Activated CD8-positive, alpha-beta memory T cell treated with anti-CD3 and anti-CD28 coated beads for 36 hours (primary cell): ENCODE results near the gene PCDH10. TPM values are rescaled to one million over a fixed set of nuclear protein-coding genes. Genes with fewer than 3 reads are reported as not detected.

Source experiments
- CTCF ChIA-PET: fragments of 350-600 bp; sonication (Branson Sonifier 250); formaldehyde crosslinking; loops from one replicate; lab custom pipeline; 2021; ENCODE audit warnings: antibody characterized with exemption; lab: Charles Lee
- POLR2A ChIA-PET: fragments of 350-600 bp; sonication (Branson Sonifier 250); formaldehyde crosslinking; loops from one replicate; lab custom pipeline; 2021; ENCODE audit warnings: antibody characterized with exemption; lab: Charles Lee
- total RNA-seq, 2 experiments: library from RNA; stranded (reverse); gene quantifications; one replicate each; pipeline ENCODE4 v1.2.3, GENCODE V29; 2021

Gene PCDH10, protein sequence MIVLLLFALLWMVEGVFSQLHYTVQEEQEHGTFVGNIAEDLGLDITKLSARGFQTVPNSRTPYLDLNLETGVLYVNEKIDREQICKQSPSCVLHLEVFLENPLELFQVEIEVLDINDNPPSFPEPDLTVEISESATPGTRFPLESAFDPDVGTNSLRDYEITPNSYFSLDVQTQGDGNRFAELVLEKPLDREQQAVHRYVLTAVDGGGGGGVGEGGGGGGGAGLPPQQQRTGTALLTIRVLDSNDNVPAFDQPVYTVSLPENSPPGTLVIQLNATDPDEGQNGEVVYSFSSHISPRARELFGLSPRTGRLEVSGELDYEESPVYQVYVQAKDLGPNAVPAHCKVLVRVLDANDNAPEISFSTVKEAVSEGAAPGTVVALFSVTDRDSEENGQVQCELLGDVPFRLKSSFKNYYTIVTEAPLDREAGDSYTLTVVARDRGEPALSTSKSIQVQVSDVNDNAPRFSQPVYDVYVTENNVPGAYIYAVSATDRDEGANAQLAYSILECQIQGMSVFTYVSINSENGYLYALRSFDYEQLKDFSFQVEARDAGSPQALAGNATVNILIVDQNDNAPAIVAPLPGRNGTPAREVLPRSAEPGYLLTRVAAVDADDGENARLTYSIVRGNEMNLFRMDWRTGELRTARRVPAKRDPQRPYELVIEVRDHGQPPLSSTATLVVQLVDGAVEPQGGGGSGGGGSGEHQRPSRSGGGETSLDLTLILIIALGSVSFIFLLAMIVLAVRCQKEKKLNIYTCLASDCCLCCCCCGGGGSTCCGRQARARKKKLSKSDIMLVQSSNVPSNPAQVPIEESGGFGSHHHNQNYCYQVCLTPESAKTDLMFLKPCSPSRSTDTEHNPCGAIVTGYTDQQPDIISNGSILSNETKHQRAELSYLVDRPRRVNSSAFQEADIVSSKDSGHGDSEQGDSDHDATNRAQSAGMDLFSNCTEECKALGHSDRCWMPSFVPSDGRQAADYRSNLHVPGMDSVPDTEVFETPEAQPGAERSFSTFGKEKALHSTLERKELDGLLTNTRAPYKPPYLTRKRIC
- not detected for total RNA-seq

DNA sequence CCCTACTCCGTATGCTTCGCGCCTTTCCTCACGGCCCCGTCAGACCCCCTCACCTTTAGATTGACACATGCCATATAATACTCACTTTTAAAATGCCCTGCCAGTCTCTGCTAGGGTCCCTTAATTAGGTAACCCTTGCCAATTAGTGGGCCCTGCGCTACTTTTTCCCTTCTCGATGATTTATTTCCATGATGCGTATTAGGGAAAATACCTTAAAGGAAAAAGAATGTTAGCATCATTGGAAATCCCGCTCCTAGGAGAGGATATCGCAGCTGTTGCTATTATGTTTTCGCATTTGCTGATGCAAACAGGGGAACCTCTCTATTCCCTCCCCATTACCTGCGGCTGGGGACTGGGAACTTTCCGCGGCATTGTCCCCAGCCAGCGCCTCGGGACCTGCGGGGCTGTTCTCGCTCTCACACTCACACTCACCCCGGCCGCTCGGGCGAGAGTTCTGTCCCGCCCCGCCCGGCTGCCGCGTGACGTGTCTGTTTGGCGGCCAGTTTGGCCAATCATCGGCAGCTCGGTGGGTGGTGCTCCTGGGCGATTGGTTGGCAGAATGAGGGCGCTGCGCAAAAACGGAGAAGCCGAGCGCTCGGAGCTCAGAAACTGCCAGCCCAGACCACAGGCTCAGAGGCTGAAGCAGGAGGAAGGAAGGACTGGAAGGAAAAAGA, at the start of gene PCDH10:
TSS of gene PCDH10 (plus strand) at position 605 of the 674 bp plus-strand sequence. CDS start 847 bp downstream, outside the sequence.
- CTCF ChIA-PET = no interaction called here
- POLR2A ChIA-PET = no interaction called here

DNA sequence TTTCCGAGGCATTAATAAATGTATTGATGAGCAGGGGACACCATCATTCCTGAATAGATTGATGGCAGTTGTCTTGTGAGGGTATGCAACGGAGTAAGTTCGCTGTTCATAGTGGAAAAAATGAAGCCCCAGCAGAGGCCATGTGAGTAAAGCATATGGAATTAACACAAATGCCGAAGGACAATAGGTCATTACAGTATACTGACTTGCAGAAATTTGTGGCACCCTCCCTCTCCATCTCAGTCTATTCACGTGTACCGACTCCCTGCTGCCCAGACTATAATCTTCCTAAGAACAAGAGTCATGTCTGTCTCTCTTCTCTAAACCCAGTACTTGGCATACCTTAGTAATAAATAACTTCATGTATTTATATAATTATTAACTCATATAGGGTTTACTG, 47.1 kb upstream of the PCDH10 start:
- CTCF ChIA-PET = no interaction called here
- POLR2A ChIA-PET = no interaction called here

DNA sequence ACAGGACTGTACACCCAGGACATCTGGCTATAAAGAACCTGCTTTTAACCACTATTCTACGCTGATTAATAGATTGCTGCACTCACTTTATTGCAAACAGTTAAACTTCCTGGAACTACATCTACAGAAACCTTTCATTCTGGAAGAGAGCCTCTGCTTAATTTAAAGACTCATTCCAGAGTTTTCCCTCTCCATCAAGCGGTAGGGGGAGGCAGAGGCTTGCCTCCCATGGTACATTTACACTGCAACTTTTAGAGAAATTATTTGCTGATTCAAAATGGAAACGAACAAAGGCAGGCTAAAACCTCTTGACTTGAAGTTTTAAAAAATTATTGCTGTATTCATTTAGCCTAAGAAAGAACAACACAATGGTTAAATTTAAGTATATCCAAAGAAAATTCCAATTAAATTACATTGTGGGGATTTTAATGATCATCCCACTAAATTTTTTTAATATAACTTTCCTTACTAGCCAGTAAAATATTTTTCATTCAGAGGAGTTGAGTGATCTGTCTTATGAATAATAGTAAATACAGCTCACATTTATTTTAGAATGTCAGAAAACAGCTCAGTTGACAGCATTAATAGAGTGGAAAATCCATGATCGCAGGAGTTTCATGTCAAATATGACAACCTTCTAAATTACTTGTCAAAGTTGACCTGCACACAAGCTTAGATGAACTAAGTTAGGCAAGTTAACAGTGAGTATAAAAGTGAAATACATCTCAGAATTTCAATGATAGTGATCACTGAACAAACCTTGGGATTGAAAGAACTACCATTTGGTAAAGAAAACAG, 46.3 kb upstream of the PCDH10 start:
- ChIA-PET CTCF (no interaction called here), POLR2A (no interaction called here)

DNA sequence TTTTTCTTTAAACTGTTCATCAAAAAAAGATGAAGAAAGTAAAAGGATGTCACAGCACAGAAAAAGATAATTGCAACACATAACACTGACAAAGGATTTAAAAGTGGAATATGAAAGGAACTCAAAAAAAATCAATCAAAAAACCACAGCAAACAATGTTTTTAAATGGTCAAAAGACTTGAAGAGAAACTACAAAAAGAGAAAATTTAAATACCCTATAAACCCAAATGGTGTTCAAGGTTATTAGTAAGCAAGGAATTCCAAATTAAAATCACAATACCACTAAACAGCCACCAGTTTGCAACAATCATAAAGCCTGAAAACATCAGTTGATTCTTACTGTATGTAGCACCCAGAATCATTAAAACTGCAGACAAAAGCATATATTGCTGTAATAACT, 36.5 kb upstream of the PCDH10 start:
- POLR2A ChIA-PET = no interaction called here
- CTCF ChIA-PET = no interaction called here

DNA sequence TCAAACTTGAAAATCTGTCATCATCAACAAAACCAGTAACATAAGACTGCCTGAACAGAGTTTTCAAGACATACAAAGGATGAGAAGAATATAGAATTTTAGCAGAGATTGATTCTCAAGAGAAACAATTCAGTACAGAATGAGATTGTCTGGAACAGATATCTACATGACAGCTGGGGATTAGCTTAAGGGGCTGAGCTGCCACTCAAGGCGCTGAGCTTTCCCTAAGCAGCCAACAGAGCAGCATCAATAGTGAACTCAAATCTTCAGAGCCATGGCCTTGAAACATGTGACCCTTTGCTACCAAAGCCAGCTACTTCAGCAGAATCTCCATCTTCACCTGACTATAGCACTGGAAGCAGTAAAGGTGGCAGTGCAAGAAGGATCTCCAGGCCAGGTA, 24.3 kb upstream of the PCDH10 start:
- ChIA-PET POLR2A (no interaction called here), CTCF (no interaction called here)

DNA sequence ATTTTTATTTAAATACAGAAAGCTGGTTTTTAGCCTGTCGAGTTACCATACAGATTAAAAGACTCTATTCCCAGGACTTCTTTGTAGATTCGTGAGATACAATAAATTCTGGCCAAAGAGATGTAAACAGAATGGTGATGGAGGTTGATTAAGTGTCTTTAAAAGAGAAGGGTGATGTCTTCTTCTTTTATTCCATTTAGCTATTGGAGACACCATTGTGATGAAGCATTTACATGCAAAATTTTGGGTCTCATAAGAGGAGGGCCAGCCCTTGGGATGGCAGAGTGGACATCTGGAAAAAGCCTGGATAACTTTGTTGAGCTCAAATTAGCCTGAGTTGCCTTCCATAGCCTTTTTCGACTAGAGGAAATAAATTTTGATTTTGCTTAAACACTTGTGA, 21.6 kb upstream of the PCDH10 start:
- CTCF ChIA-PET = no interaction called here

DNA sequence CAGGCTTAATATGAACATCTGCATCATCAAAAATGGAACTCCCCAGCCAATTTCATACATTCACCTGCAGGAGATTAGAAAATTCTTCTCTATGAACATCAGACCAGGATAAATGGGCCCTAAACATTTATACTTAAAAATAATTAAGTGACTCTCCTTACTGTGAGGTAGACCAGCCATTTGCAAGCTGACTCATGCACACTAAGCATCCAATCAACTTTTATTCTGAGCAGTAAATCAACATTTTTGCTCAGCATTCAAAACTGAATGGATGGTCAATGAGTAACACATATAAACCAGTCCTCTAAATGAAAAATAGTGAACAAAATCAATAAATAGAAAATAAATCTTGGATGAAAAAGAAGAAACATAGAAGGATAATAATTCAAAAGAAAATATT, 19.9 kb upstream of the PCDH10 start:
- ChIA-PET POLR2A (no interaction called here), CTCF (no interaction called here)

More for the DNA sequence above, 21.6 kb upstream of the PCDH10 start:
- POLR2A ChIA-PET = no interaction called here

DNA sequence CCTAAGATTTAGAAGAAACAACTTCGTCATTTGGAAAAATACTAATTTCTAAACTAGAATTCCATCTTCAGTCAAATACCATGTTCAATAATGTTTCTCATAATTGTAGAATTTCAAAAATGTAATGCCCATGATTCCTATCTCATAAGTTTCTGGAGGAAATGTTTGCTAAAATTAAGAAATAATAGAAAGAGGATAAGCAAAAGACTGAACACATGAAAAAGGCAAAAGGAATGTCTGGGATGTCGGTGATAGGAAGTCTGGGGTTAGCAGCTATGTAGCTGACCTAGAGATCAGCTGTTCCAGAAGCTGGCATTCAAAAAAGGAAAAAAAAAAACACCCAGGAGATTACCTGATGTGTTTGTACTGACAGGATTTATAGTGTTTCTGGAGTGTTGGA, 18.9 kb upstream of the PCDH10 start:
- POLR2A ChIA-PET = no interaction called here
- CTCF ChIA-PET = no interaction called here

DNA sequence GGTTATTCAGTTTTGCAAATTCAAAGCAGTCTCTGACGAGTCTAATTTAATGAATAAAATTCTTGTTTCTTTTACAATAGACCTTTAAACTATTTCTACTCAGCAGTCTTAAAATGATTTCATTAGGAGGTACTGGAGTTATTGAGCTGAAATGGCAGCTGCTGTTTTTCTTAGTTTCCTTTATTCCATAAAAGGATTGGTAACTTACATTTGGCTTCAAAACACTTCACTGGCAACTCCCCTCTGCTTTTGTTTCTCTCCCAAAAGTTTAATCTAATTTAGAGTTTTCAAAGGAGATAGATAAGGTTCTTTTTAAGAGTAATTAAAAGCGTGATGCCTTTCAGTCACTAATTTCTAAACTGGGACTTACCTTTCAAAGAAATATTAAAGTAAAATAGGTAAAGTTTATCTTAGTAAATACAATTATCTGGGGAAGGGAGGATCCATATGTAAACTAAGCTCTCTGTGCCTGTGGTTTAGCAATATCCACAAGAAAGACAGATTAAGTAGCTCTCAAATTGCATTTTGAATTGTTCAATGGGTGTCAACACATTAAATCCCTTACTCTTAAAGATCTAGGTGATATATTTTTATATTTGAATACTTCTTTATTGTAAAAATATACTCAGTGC, 17.1 kb upstream of the PCDH10 start:
- ChIA-PET CTCF (no interaction called here), POLR2A (no interaction called here)

DNA sequence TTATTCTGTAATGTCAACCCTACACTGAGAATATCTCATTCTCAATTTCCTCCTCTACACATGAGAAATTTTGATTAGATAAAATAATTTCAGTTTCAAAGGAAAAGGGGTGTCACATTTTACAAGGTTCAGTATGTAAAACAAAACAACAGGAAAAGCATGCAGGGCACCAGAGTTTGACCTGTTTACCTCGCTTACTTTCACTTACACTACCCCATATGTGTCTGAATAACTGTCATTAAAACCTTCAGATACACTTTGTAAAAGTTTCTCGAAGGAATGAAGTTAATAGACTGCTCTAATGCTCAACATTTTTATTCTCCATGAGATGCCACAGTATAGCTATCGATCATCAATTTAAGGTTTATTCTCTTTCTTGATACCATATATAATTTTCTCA, 12.3 kb upstream of the PCDH10 start:
- POLR2A ChIA-PET = no interaction called here
- CTCF ChIA-PET = no interaction called here

DNA sequence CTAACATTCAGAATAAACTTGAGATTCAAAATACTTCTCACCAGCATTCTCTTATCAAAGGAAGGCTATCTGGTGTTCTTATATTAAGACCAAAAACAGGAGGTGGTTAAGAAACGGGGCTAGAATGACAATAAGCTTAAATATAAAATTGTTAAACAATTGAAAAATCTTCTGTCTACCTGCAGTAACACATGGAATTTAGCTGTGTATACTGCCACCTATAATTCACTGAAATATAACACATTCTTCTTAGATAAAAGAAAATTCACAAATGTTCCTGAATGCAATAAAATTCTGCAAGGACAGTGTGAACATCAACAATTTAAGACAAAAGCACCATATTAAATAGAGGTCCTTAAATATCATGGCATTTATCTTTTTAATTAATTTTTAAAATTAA, 11.5 kb upstream of the PCDH10 start:
- ChIA-PET POLR2A (no interaction called here), CTCF (no interaction called here)

DNA sequence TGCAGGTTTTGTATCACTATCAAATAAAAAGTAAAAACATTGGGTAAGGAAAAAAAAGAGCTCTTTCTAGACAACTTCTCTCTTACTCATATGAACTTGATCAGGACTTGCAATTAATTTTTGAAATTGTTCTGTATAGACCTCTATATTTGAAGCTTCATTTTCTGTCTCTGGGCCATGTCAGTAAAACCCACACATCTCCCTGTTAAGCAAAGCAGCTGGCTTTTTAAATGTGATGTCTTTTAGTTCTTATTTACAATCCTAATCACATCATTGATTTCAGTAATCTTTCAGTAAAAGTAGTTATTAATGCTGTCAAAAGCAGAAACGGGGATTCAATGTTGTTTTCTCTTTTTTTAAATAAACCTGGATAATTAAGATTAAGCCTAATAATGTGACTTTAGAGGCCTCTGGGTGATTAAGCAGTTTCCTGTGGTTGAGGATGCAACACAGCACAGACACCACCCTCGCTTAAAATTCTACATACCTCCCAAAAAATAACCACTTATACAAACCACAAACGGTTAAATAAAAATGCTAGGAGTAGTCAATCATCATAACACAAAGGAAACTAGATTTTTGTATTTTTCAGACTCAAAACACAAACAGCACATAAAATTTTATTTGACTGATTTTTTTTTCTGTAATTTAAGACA, 5.2 kb upstream of the PCDH10 start:
- ChIA-PET CTCF (no interaction called here), POLR2A (no interaction called here)

DNA sequence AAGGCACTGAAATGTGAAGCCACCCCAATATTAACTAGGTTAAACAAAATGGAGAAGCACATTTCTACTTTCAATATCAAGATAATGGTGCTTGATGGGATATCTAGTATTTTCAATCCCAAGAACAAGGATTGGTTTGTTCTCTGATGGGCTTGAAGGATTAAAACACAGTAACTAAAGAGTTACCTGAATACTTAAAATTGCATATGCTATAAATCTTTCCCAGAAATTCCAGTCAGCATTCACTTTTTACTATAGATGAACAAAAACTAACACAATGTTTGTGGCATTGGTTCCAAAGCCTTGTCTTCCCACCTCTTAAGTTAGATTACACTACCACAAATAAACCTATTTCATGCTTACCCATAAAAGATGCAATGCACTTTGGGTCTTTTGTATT, 3.9 kb upstream of the PCDH10 start:
- POLR2A ChIA-PET = no interaction called here
- CTCF ChIA-PET = no interaction called here

DNA sequence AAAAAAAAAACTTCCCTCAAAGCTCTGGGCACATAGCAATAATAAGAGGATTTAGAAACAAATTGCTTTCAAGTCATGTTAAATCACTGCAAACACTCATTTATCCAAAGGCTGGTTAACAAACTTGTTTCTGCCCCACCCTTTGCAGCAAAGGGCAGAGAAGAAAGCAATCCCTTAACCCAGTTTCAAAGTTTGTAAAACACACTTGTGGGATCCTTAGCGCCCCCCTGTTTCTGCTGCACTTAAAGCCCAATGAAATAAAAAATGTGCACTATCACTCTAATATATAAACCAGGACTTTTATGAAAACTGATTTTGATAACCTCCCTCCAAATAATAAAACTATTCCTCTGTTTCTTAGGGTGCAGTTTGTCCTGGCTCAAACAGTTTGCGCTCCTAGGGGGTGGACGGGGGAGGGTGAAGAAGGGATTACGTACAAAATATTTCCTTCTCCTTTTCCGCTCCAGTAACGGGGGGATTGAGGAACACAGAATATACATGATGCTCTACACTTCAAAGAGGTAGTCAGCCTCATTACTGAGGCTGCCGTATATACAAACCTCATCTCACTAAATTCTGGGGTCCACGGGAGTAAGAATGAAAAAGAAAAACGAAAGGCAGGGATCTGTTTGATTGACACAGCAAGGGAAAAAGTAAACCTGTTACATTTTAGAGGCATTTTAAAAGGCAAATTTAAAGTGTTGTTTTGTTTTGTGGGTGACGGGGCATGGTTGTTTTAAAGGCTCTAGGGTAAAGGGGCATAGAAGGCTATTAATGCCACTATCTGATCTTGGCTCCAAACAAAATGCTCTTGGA, 3.1 kb upstream of the PCDH10 start:
- POLR2A ChIA-PET = no interaction called here
- CTCF ChIA-PET = no interaction called here

DNA sequence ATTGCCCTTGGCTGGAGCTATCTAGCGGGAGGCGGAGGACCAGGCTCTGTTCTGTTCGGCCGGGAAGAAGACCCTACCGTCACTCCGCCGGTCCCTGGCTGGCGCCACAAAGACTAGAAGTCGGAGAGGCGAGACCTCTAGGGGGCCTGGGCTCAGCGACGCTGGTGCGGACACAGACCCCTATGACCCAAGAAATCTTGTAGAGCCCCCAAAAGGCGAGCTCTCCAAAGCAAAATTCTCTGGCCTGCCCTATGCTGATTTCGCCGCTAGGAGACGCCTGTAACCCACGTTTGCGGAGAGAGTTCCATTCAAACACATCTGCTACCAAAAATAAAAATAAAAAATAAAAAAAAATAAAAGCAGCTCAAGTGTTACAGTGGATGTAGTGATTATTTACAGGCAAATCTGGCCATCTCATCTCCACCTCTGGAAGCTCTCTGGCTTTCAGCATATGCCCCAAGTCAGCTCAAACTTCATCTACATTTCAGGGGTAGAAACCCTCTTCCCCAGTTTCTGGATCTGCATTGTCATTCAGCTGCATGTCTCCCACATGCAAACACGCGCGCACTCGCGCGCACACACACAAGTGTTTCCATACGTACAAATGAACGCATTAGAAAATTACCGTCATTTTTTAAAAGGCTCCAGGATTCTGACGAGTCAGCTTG, 2.4 kb upstream of the PCDH10 start:
- ChIA-PET POLR2A (no interaction called here), CTCF (no interaction called here)

DNA sequence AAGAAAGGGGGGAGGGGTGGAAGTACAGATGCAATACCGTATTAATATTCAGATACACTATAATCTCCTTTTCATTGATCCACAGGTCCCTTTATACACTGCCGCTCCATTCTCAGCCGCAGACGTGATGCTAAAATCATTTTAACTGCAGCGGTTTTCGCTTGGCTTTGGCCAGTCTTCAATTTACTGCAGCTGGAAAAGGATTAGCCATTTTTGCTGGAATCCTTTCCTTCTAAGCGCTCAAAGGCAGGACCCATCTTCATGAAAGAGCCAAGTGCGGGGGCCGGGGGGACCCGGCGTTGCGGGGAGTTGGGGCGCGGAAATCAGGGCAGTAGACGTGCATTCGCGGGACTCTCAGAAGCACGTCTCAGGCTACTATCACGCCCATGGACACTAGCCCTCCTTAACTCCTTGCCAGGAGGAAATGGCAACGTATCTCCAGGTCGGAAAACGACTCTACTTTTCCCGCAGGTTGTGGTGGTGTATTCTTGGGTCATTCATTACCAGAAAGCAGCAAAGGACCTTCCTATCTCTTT, 1.7 kb upstream of the PCDH10 start:
- POLR2A ChIA-PET = no interaction called here

More for the DNA sequence above, 1.7 kb upstream of the PCDH10 start:
- CTCF ChIA-PET = no interaction called here
